GM23338 (cell line): ENCODE measurements around the gene LARP7. TPM values are rescaled to one million over a fixed set of nuclear protein-coding genes. Genes with fewer than 3 reads are reported as not detected.
A peak's percentile ranks its signal among the peaks of the same experiment; 100 is the strongest.
"Not testable (repeated sequence)": the region's sequence is repeated elsewhere in the genome, so short reads cannot be mapped to it uniquely, and the experiment has no call there.

Source experiments
- ATAC-seq: fragments of 200-7000 bp; cut with Tn5 transposase; 3 replicates; pipeline ENCODE4 v1.9.1; 2020
- DNase-seq: peaks from one replicate; pipeline ENCODE4 v3.0.0-alpha.2; 2015; ENCODE audit warnings: low spot score
- H2AFZ ChIP-seq: fragments of 200-600 bp; sonication (generic); 2 replicates; pipeline ENCODE4 v1.8.0; 2016; ENCODE audit warnings: antibody characterized with exemption, mild to moderate bottlenecking, moderate library complexity
- H3F3A ChIP-seq: fragments of 200-600 bp; sonication (generic); replicated peaks from 2 replicates; pipeline ENCODE4 v1.8.0; 2017; ENCODE audit warnings: antibody characterized with exemption, mixed run types, low read depth
- H3K27ac ChIP-seq: fragments of 200-600 bp; sonication (generic); 2 replicates; pipeline ENCODE4 v1.6.1; 2016; ENCODE audit warnings: low read depth
- H3K27me3 ChIP-seq: fragments of 200-600 bp; sonication (generic); 2 replicates; pipeline ENCODE4 v1.8.0; 2016; ENCODE audit warnings: mild to moderate bottlenecking, mixed run types, moderate library complexity; ENCODE audit not compliant: insufficient read depth
- H3K36me3 ChIP-seq: fragments of 200-600 bp; sonication (generic); 2 replicates; pipeline ENCODE4 v1.8.0; 2016; ENCODE audit warnings: mild to moderate bottlenecking; ENCODE audit not compliant: insufficient read depth
- H3K4me1 ChIP-seq: fragments of 200-600 bp; sonication (generic); 2 replicates; pipeline ENCODE4 v1.8.0; 2016; ENCODE audit warnings: mild to moderate bottlenecking, moderate library complexity; ENCODE audit not compliant: insufficient read depth
- H3K4me2 ChIP-seq: fragments of 200-600 bp; sonication (generic); 2 replicates; pipeline ENCODE4 v1.7.1; 2017; ENCODE audit warnings: mixed run types
- H3K4me3 ChIP-seq: fragments of 200-600 bp; sonication (generic); 2 replicates; pipeline ENCODE4 v1.6.1; 2016; ENCODE audit warnings: mixed run types
- H3K79me2 ChIP-seq: fragments of 200-600 bp; sonication (generic); replicated peaks from 2 replicates; pipeline ENCODE4 v1.8.0; 2017; ENCODE audit warnings: mild to moderate bottlenecking; ENCODE audit not compliant: insufficient read depth
- H3K9me2 ChIP-seq: fragments of 200-600 bp; sonication (generic); 2 replicates; pipeline ENCODE4 v1.8.0; 2017; ENCODE audit not compliant: insufficient read depth
- H4K20me1 ChIP-seq: fragments of 200-600 bp; sonication (generic); replicated peaks from 2 replicates; pipeline ENCODE4 v1.8.0; 2017; ENCODE audit warnings: mild to moderate bottlenecking; ENCODE audit not compliant: insufficient read depth
- H3K27ac Mint-ChIP-seq: 2 replicates; pipeline ENCODE4 v1.8.0; 2020; ENCODE audit warnings: inconsistent platforms, mild to moderate bottlenecking, moderate library complexity, mixed read lengths
- H3K27me3 Mint-ChIP-seq: 3 replicates; pipeline ENCODE4 v1.8.0; 2022; ENCODE audit warnings: low read depth, mild to moderate bottlenecking, moderate library complexity, mixed read lengths, inconsistent platforms; ENCODE audit not compliant: insufficient read depth, poor library complexity
- H3K36me3 Mint-ChIP-seq: 3 replicates; pipeline ENCODE4 v1.8.0; 2021; ENCODE audit warnings: low read depth, mild to moderate bottlenecking, inconsistent platforms, moderate library complexity, mixed read lengths
- H3K4me1 Mint-ChIP-seq: 3 replicates; pipeline ENCODE4 v1.8.0; 2020; ENCODE audit warnings: mild to moderate bottlenecking, inconsistent platforms, mixed read lengths
- H3K4me3 Mint-ChIP-seq: 3 replicates; pipeline ENCODE4 v1.8.0; 2021; ENCODE audit warnings: moderate library complexity, mild to moderate bottlenecking, inconsistent platforms, mixed read lengths
- H3K9me3 Mint-ChIP-seq: 3 replicates; pipeline ENCODE4 v1.8.0; 2020; ENCODE audit warnings: moderate library complexity, mild to moderate bottlenecking, inconsistent platforms, mixed read lengths
- CREB1 ChIP-seq: fragments of 250-450 bp; sonication (Bioruptor Pico); IDR thresholded peaks from 2 replicates; pipeline ENCODE4 v1.5.0; 2020; ENCODE audit warnings: low read depth, mild to moderate bottlenecking, moderate library complexity
- CTCF ChIP-seq, 2 experiments: fragments of 200-600 bp in 1 of 2; sonication (generic) in 1 of 2; conservative IDR thresholded peaks; 2 replicates each; pipeline versions ENCODE4 v1.5.1 to v1.6.1; 2016 to 2017; ENCODE audit warnings: antibody characterized with exemption in 2 of 2, low read depth in 2 of 2, mild to moderate bottlenecking in 2 of 2, moderate library complexity in 1 of 2
- STAT1 ChIP-seq: IDR thresholded peaks from one replicate; pipeline ENCODE4 v1.6.1; 2016; ENCODE audit warnings: antibody characterized with exemption; ENCODE audit not compliant: unreplicated experiment
- ZNF114 ChIP-seq: fragments of 250-450 bp; sonication (Bioruptor Pico); IDR thresholded peaks from 2 replicates; pipeline ENCODE4 v1.5.0; 2020; ENCODE audit warnings: mild to moderate bottlenecking, moderate library complexity
- ZNF331 ChIP-seq: fragments of 250-450 bp; sonication (Bioruptor Pico); IDR thresholded peaks from 2 replicates; pipeline ENCODE4 v1.5.0; 2020; ENCODE audit warnings: low read depth, mild to moderate bottlenecking, moderate library complexity
- polyA plus RNA-seq: library from polyadenylated mRNA; unstranded; fragments of >200 nt; fragmentation: Nextera tagmentation; extraction: Ambion mirVana; gene quantifications from 2 replicates; pipeline ENCODE4 v1.2.1, GENCODE V29; 2016
- total RNA-seq: library from RNA; depleted of rRNA; stranded (reverse); fragments of >200 nt; shearing (Covaris generic); gene quantifications from 2 replicates; pipeline ENCODE4 v1.2.3, GENCODE V29; 2014

LARP7 gene
- total and polyA plus RNA-seq, 2 experiments from 2014 or later = 25.8 to 157 TPM

DNA sequence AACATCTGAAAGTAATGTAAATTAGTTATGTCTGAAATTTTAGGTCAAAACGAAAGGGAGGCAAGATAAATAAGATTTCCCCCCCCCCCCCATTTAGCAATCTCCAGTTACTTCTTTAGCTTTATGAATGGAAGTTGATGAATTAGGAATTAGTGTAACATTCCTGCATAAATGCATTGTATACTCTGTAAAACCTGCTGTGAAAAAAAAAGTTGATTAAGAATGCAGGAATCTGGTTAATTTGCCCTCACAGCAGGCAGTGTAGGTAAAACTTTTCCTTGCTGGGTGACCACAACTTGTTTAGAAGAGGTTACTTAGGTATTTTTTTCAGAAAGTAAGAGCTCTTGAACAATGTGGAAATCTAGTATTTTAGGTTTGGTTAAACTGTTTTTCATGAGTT lies 15.3 kb downstream of the LARP7 start (continued):
- TF ChIP-seq CTCF (conservative IDR thresholded peaks at IDR 0.05; ENCODE audit: low read depth in 2 of 2) (no peak), ZNF114 (CRISPR knock-in tag) (no peak), ZNF331 (no peak), STAT1 (no peak)

DNA sequence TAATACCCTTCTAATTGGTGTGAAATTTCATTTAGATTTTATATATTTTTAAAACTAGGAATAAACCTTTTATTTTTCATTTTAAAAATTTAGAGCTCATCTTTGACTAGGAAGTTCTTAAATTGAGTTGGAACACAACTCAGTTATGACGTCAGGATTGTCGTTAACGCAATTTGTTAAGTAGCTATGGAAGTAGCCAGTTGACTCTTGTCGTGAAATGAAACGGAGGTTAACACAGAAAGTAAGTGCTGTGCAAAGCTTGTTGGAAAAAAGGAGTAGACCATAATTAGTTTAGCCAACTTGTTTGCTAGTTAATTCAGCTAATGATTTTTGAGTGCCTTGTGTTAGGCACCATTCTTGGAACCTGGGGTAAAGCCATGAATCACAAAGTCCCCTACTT lies 18.3 kb downstream of the LARP7 start:
- H3K4me3 Mint-ChIP-seq = peak overlapping the region; percentile 30; the same call in 2 of the 3 replicates
- Histone ChIP-seq H2AFZ (no peak overlapping the region), H3K27ac (peak overlapping the region; percentile 94), H3K4me1 (peaks cover 27% of the 10 kb centered on the region), H3K79me2 (peaks cover 26% of the 10 kb centered on the region), H3K36me3 (no peaks in the 10 kb centered on the region), H3K27me3 (no peaks in the 10 kb centered on the region), H3K9me2 (no peaks in the 10 kb centered on the region), H3F3A (no peaks in the 10 kb centered on the region), H4K20me1 (no peaks in the 10 kb centered on the region), H3K4me3 (no peak overlapping the region), H3K4me2 (0 out of 2 replicates have a peak overlapping the region, but pooled peaks have one; percentile 10)
- peak; percentile 83 for TF ChIP-seq CREB1 (CRISPR knock-in tag)
- no peak for TF ChIP-seq STAT1
- H3K27ac Mint-ChIP-seq = peak overlapping the region; percentile 89
- ATAC-seq (no peak), DNase-seq (no peak)
- peaks cover 5% of the 10 kb centered on the region for H3K27me3 Mint-ChIP-seq
- H3K36me3 Mint-ChIP-seq = peaks cover 51% of the 10 kb centered on the region
- peaks cover 51% of the 10 kb centered on the region for H3K4me1 Mint-ChIP-seq
- H3K9me3 Mint-ChIP-seq = no peaks in the 10 kb centered on the region

DNA sequence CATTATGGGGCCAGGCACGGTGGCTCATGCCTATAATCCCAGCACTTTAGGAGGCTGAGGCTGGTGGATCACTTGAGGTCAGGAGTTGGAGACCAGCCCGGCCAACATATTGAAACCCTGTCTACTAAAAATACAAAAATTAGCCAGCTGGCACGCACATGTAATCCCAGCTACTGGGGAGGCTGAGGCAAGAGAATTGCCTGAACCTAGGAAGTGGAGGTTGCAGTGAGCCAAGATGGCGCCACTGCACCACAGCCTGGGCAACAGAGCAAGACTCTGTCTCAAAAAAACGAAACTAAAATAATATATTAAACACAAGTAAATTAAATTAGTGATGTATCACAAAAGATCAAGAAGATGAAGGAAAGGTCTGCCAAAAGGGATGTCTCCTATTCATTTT lies 19.2 kb downstream of the LARP7 start:
- peaks cover 50% of the 10 kb centered on the region for H3K36me3 Mint-ChIP-seq

More for the DNA sequence above, 19.2 kb downstream of the LARP7 start:
- not testable (repeated sequence) for H3K4me3 Mint-ChIP-seq, H3K4me2 ChIP-seq, H3F3A ChIP-seq, H2AFZ ChIP-seq, H4K20me1 ChIP-seq, ATAC-seq, H3K9me2 ChIP-seq, H3K36me3 ChIP-seq, H3K27me3 ChIP-seq, DNase-seq, H3K9me3 Mint-ChIP-seq, H3K27me3 Mint-ChIP-seq, H3K4me3 ChIP-seq
- H3K4me1 Mint-ChIP-seq = peaks cover 46% of the 10 kb centered on the region
- H3K4me1 ChIP-seq = peaks cover 30% of the 10 kb centered on the region
- H3K27ac ChIP-seq = peak overlapping the region; percentile 94
- peak overlapping the region; percentile 89; the same call in 1 of the 2 replicates for H3K27ac Mint-ChIP-seq
- peaks cover 18% of the 10 kb centered on the region for H3K79me2 ChIP-seq
- TF ChIP-seq CTCF (conservative IDR thresholded peaks at IDR 0.05; ENCODE audit: low read depth in 2 of 2) = peak in 1 of 2 experiments; percentile 39; a peak in 2 of 4 replicates
